T-helper 9 cell (primary cell): ENCODE results near the gene HPX.

Experiments
- DNase-seq: peaks from one replicate; pipeline ENCODE4 v3.0.0-alpha.2; 2020

HPX gene

DNA sequence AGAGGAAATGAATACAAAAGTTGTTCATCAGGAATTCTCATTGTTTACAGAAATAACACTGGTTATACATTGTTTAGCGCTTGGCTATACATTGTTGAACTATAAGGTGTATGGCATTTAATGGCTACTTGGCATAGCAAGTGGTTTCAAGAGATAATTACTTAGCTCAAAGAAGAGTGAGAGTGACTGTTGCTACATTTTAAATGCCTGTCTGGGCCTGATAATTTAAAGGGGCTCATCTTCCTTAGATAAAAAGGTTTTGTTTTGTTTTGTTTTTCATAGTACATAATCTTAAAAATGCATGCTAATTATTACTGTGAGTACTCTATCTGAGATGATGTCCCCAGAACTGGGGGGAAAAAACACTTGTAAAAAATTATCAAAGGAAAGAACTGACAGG is 52.0 kb downstream of the HPX start:
- no peak for DNase-seq

DNA sequence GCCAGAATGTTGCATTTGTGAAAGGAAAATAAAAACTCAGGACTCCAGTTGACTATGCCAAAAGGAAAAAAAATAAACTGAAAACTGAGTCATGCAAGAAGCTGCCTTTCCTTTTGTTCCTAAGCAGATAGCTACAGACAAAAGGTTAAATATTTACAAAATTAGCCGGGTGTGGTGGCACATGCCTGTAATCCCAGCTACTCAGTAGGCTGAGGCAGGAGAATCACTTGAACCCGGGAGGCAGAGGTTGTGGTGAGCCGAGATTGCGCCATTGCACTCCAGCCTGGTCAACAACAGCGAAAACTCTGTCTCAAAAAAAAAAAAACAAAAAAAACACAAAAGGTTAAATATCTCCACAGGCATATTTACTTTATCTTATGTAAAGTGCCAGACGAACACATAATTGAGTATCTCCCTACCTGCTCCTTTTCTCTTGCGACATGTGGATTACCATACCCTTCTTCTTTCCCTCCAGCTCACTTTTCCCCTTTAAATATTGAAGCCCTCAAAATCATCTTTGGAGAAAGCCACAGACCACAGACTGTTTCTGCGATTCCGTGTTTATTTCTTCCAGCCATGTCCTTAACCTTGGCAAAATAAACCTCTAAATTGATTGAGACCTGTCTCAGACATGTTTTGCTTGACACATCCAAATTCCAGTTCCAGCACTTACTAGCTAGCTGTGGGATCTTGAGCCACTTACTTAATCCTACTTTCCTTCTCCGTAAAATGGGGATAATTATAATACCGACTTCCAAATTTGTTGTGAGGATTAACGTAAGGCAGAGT is 52.8 kb downstream of the HPX start:
- DNase-seq: no peak

DNA sequence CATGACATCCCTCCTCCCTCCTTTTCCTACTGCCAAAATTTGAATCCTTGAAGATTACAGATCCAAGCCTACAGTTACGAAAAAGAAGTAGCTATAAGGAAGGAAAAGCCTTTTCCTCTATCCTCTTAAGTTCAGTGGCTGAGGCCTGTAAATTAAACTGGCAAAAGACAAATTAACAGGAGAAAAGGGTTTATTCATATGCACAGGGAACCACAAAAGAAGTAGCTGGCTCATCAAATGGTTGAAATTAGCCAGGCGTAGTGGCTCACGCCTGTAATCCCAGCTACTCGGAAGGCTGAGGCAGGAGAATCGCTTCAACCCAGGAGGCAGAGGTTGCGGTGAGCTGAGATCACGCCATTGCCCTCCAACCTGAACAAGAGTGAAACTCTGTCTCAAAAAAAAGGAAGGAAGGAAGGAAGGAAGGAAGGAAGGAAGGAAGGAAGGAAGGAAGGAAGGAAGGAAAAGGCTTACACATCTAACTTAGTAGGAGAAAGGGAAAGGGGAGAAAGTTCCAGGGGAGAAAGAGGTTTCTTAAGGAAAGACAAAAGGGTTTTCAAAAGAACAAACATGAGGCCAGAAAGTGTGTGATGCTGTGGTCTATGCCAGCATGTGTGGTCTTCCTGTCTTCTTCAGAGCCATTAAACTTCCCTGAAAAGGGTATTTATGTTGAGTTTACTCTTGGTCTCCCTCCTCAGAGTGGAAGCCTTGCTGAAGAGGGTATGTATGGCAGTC is 55.6 kb downstream of the HPX start:
- no peak for DNase-seq
